NCI-H1092 (cell line): ENCODE data around the gene TEDC1.
"Not testable (repeated sequence)": the region's sequence is repeated elsewhere in the genome, so short reads cannot be mapped to it uniquely, and the experiment has no call there.

ENCODE experiments used
- DNase-seq: peaks from one replicate; lab custom pipeline; 2025; lab: John Stamatoyannopoulos, UW

TEDC1 gene

GRCh38 chr14:105540811-105541210, 49.8 kb downstream of the TEDC1 start:
- DNase-seq, result no peak

GRCh38 chr14:105541218-105541875, 50.3 kb downstream of the TEDC1 start:
- no peak for DNase-seq

GRCh38 chr14:105545676-105546075, 54.6 kb downstream of the TEDC1 start:
- DNase-seq, result not testable (repeated sequence)

- not testable (repeated sequence) for DNase-seq
Measured at GRCh38 chr14:105546410-105546809, 55.4 kb downstream of the TEDC1 start.

GRCh38 chr14:105547072-105547471, 56.0 kb downstream of the TEDC1 start:
- DNase-seq, result not testable (repeated sequence)

GRCh38 chr14:105547741-105548169, 56.7 kb downstream of the TEDC1 start:
- DNase-seq, result no peak
